BJ (cell line): ENCODE measurements around the gene MVD. TPM values are rescaled to one million over a fixed set of nuclear protein-coding genes. Genes with fewer than 3 reads are reported as not detected.

ENCODE experiments used
- CTCF ChIA-PET: fragments of 350-600 bp; formaldehyde crosslinking; extraction: SDS; loops from one replicate; lab custom pipeline; 2021; ENCODE audit warnings: antibody characterized with exemption, inconsistent platforms; lab: Yijun Ruan, JAX
- POLR2A ChIA-PET: fragments of 300-600 bp; sonication (Branson Sonifier 250); formaldehyde crosslinking; extraction: SDS; loops from one replicate; lab custom pipeline; 2021; ENCODE audit warnings: antibody characterized with exemption; lab: Charles Lee
- DNase-seq: peaks from one replicate; pipeline ENCODE4 v3.0.0-alpha.2; 2011; ENCODE audit warnings: low read depth
- H3K27me3 ChIP-seq: 2 replicates; pipeline ENCODE4 v1.6.0; 2011; ENCODE audit warnings: low read length; ENCODE audit not compliant: control insufficient read depth, insufficient read depth
- H3K36me3 ChIP-seq: 2 replicates; pipeline ENCODE4 v1.5.1; 2011; ENCODE audit warnings: low read length; ENCODE audit not compliant: control insufficient read depth, insufficient read depth
- H3K4me3 ChIP-seq: 2 replicates; pipeline ENCODE4 v1.5.1; 2011; ENCODE audit warnings: low read depth, mild to moderate bottlenecking, control low read depth, low read length
- polyA plus RNA-seq: library from polyadenylated mRNA; depleted of rRNA; stranded (reverse); fragments of >200 nt; gene quantifications from 2 replicates; pipeline ENCODE4 v1.2.3, GENCODE V29; 2011
- TF ChIP-seq, protein P1 (sequence below): IDR thresholded peaks from 2 replicates; pipeline ENCODE4 v1.5.1; 2011; ENCODE audit warnings: low read depth, mild to moderate bottlenecking, control low read depth, inconsistent platforms, low read length, moderate library complexity; ENCODE audit not compliant: insufficient read depth

MVD gene
- polyA plus RNA-seq, 1 experiment, result 17.4 TPM

DNA sequence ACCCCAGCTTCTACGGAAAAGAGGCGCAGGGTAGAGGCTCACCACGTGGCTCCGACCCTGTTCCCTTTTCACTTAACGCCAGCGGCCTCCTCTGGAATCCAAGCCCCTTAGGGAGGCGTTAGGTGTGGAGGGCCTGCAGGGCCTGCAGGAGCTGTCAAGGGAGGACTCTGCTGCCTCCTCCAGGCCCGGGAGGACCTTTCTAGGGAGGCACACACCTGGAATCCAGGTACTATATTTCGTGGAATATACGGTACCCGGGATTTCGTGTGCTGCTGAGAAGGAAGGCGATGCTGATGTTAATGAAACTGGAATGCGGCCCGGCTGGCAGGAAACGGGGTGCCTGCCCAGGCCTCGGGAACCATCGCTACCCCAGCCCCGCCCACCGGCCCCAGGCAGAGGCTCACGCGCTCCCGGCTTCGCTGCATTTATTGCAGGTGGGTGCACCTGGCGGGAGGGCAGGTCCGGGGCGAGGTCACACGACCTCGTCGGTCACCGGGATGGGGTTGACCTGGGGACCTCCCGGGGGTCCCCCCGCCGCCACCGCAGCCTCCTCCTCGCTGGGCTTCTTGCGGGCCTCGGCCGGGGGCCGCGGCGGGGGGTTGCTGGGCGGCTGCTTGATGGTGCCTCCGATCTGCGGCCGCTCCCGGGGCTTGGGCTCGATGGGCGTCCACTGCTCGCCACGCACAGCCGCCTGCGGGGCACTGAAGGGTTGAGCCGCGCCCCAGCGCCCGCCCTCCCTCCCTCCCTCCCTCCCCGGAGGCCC is 19.8 kb downstream of the MVD start:
- peaks cover 3% of the 10 kb centered on the region for H3K36me3 ChIP-seq
- H3K27me3 ChIP-seq, result peaks cover 24% of the 10 kb centered on the region
- DNase-seq, result no peak
- TF ChIP-seq, protein P1, sequence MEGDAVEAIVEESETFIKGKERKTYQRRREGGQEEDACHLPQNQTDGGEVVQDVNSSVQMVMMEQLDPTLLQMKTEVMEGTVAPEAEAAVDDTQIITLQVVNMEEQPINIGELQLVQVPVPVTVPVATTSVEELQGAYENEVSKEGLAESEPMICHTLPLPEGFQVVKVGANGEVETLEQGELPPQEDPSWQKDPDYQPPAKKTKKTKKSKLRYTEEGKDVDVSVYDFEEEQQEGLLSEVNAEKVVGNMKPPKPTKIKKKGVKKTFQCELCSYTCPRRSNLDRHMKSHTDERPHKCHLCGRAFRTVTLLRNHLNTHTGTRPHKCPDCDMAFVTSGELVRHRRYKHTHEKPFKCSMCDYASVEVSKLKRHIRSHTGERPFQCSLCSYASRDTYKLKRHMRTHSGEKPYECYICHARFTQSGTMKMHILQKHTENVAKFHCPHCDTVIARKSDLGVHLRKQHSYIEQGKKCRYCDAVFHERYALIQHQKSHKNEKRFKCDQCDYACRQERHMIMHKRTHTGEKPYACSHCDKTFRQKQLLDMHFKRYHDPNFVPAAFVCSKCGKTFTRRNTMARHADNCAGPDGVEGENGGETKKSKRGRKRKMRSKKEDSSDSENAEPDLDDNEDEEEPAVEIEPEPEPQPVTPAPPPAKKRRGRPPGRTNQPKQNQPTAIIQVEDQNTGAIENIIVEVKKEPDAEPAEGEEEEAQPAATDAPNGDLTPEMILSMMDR, result no peak
- ChIA-PET POLR2A (no interaction called here), CTCF (no interaction called here)
- no peak overlapping the region for H3K4me3 ChIP-seq

DNA sequence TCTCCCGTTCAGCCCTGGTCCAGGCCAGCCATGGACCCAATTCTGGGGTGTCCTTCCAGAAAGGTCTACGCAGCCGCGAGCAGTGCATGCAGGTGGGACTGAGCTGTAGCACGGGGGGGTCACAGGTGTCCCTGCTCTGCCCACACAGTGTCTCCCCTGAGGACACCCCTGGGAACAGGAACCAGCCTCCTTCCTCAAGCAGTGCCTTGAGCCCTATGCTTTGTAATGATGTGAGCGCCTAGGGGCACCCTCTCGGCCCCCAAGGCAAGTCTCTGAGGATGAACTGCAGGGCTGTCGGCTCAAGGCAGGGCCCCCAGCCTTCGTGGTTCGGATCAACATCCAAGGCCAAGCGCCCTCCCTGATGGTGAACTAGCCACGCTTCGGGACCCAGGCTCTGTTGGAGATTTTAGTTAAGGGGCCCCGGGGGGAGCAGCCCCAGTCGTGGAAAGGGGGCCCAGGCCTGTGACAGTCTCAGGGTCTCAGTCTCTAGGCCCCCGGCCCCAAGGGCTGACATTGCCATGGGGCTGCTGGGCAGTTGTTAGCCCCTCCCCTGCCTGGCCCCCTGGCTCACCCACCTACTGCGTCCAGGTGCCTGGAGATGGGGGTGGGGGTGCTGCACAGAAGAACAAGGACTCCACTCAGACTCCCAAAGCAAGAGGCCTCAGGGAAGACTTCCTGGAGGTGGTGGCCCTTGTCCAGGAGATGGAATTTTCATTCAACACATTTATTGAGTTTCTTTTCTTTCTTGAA is 22.2 kb downstream of the MVD start:
- Histone ChIP-seq H3K27me3 (peaks cover 24% of the 10 kb centered on the region), H3K4me3 (no peak overlapping the region), H3K36me3 (peaks cover 3% of the 10 kb centered on the region)
- ChIA-PET POLR2A (no interaction called here), CTCF (no interaction called here)
- TF ChIP-seq, protein P1, result no peak
- no peak for DNase-seq

DNA sequence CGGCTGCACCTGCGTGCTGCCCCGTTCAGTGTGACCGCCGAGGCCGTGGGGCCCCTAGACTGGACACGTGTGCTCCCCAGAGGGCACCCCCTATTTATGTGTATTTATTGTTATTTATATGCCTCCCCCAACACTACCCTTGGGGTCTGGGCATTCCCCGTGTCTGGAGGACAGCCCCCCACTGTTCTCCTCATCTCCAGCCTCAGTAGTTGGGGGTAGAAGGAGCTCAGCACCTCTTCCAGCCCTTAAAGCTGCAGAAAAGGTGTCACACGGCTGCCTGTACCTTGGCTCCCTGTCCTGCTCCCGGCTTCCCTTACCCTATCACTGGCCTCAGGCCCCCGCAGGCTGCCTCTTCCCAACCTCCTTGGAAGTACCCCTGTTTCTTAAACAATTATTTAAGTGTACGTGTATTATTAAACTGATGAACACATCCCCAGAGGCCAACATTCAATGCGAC is 22.8 kb downstream of the MVD start:
- ChIA-PET POLR2A (no interaction called here), CTCF (interaction anchor here (1.2 kb wide), 1 partner anchor 10 kb away, joined by 3 read pairs; no protein-coding TSS in a partner anchor)
- Histone ChIP-seq H3K27me3 (peaks cover 24% of the 10 kb centered on the region), H3K36me3 (peaks cover 3% of the 10 kb centered on the region), H3K4me3 (no peak overlapping the region)
- TF ChIP-seq, protein P1, result no peak
- DNase-seq, result no peak

DNA sequence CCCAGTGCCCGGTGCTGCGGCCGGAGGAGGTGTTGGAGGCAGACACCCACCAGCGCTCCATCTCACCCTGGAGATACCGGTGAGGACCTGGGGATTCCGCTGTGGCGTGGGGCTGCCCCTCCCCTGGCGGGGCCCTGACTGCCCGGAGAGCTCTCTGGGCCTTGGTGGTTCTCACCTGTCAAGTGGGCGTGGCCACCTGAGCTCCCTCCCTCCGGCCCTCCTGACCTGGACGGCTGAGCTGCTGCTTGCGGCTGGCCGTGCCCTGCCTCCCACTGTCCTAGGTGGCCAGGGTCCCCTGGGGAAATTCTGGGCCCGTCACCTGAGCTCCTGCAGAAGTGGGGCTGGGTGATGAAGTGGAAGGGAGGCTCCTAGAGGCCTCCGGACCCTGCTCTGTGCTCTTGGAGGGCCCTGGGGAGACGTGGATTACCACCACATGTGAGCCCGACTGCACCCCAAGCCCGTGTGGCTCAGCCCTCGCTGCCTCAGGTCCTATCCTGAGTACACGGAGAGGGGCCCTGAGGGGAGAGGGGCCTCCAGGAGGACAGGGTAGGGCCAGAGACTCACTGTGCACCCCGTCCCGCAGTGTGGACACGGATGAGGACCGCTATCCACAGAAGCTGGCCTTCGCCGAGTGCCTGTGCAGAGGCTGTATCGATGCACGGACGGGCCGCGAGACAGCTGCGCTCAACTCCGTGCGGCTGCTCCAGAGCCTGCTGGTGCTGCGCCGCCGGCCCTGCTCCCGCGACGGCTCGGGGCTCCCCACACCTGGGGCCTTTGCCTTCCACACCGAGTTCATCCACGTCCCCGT is 23.5 kb downstream of the MVD start:
- peaks cover 24% of the 10 kb centered on the region for H3K27me3 ChIP-seq
- DNase-seq, result no peak
- TF ChIP-seq, protein P1, result no peak
- ChIA-PET POLR2A (no interaction called here), CTCF (interaction anchor here (1.2 kb wide), 1 partner anchor 10 kb away, joined by 3 read pairs; no protein-coding TSS in a partner anchor)
- H3K4me3 ChIP-seq, result no peak overlapping the region
- peaks cover 2% of the 10 kb centered on the region for H3K36me3 ChIP-seq
